Esophagus squamous epithelium (tissue), 4 donors: ENCODE measurements around the gene PEX14.

ENCODE experiments used
- POLR2A ChIP-seq, 4 donors: fragments of 450-650 bp; IDR thresholded peaks; one replicate each; pipeline ENCODE4 v1.6.1; 2017; ENCODE audit warnings: antibody characterized with exemption in 4 of 4, mild to moderate bottlenecking in 4 of 4, moderate library complexity in 3 of 4
- TF ChIP-seq, protein P1 (sequence below), 6 experiments: fragments of 450-650 bp in 4 of 6; fragments of 200-600 bp in 2 of 6; sonication (generic) in 2 of 6; IDR thresholded peaks; one replicate each; pipeline ENCODE4 v1.5.1; 2016 to 2019; ENCODE audit warnings: antibody characterized with exemption in 6 of 6, mild to moderate bottlenecking in 4 of 6, moderate library complexity in 4 of 6

DNA sequence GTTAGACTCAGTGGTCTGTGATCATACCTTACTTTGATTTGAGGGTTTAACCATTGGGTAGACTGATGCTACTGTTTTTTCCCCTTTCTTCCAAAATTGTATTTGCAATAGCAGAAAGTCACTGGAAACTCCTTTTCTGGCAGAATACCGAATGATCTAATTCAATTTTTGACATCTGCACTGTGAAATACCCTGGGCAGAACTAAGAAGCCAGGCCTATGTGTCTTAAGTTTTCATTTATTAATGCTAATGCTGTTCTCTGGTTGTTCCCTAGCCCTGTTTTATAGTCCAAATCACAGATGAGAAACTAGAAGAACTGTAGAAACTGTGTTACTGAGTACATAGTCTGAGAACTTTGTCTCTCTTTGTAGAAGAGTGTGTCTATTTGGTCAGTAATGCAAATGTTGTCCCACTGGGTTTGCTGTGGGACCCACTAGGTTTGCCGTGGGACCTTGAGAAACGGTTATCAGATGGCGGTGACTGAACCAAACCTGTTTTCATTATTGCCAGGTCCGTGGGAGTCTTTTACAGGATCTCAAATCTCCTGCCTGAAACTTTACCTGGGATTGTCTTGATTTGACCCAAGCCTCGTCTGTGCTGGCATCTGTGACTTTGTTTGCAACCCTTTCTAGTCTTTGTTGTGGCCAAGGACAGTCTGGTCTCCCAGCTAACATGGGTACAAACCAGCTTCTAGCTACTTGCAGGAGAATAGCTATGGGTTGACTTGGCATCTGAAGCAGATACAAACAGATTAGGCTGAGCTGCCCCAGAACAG, 41.4 kb downstream of the PEX14 start:
- TF ChIP-seq, protein P1, sequence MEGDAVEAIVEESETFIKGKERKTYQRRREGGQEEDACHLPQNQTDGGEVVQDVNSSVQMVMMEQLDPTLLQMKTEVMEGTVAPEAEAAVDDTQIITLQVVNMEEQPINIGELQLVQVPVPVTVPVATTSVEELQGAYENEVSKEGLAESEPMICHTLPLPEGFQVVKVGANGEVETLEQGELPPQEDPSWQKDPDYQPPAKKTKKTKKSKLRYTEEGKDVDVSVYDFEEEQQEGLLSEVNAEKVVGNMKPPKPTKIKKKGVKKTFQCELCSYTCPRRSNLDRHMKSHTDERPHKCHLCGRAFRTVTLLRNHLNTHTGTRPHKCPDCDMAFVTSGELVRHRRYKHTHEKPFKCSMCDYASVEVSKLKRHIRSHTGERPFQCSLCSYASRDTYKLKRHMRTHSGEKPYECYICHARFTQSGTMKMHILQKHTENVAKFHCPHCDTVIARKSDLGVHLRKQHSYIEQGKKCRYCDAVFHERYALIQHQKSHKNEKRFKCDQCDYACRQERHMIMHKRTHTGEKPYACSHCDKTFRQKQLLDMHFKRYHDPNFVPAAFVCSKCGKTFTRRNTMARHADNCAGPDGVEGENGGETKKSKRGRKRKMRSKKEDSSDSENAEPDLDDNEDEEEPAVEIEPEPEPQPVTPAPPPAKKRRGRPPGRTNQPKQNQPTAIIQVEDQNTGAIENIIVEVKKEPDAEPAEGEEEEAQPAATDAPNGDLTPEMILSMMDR (IDR thresholded peaks at IDR 0.05): no peak
- TF ChIP-seq POLR2A (IDR thresholded peaks at IDR 0.05): no peak
